ENCODE data around the gene CPSF4L.

GRCh38 chr17:73223626-73224230, 38.0 kb downstream of the CPSF4L start:
- TF ChIP-seq, protein P1, sequence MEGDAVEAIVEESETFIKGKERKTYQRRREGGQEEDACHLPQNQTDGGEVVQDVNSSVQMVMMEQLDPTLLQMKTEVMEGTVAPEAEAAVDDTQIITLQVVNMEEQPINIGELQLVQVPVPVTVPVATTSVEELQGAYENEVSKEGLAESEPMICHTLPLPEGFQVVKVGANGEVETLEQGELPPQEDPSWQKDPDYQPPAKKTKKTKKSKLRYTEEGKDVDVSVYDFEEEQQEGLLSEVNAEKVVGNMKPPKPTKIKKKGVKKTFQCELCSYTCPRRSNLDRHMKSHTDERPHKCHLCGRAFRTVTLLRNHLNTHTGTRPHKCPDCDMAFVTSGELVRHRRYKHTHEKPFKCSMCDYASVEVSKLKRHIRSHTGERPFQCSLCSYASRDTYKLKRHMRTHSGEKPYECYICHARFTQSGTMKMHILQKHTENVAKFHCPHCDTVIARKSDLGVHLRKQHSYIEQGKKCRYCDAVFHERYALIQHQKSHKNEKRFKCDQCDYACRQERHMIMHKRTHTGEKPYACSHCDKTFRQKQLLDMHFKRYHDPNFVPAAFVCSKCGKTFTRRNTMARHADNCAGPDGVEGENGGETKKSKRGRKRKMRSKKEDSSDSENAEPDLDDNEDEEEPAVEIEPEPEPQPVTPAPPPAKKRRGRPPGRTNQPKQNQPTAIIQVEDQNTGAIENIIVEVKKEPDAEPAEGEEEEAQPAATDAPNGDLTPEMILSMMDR (conservative IDR thresholded peaks at IDR 0.05 in 1 of 2, IDR thresholded peaks at IDR 0.05 in 1 of 2; ENCODE audit: extremely low read depth in 1 of 2, insufficient read depth in 1 of 2, low read depth in 1 of 2, low read length in 2 of 2), result no peak
- TF ChIP-seq EZH2 (IDR thresholded peaks at IDR 0.05; ENCODE audit: borderline replicate concordance, low read length), result no peak

Measured in mammary epithelial cell (primary cell).